ENCODE results near the gene CENPN.

The CENPN gene

DNA sequence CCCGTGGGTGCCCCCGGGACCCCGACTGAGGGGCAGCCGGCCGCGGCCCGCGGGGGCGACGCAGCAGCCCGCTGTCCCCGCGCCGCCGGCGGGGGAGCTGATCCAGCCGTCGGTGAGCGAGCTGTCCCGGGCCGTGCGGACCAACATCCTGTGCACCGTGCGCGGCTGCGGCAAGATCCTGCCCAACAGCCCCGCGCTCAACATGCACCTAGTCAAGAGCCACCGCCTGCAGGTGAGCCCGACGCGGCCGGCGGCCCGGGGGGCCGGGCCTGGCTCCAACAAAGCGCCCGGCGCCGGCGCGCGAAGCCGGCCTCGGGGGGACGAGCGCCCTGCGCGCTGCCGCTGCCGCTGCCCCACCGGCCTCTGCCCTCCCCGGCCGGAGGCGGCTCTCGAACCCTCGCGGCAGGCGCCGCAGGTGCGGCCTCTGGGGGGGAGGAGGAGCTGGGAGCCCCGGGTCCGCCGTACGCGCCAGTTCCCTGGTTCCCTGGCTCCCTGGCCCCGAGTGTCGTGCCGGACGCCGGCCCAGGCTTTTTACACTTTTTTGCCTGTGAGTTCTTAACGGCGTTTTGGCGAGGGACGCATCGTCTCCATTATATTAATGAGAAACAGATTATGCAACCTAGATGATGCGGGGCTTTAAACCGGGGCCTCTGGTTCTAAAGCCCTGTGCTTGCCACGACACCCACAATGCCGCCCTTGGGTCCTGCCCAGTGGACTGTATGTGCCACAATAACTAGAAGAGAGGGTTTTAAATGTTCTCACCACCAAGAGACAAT lies 29.1 kb downstream of the CENPN start:
- peak in 1 of 2 experiments; percentile 41 for DNase-seq

DNA sequence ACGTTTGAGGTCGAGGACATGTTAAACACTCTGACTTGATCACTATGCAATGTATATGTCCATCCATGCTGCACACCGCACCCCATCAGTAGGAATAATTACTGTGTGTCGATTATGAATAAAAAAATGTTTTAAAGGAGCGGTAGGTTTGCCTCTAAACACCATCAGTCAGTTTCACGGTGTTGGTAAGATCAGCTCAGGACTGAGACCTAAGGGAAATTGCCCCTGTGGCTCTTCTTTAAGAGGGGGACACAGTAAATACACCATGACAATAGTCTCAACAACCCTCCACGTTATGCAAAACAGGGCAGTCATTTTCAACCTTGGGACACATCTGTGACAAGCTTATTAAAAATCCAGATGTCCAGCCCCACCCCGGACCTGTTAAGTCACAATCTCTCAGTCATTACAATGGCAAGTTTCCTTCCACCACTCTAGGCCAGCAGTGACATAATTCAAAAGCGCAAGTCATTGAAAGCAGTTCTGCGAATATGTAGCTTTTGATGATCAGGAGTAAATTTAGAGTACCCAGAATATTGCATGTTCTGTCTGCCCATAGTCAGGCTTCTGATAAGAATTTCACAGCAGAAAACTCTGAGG lies 29.8 kb downstream of the CENPN start:
- DNase-seq, result no peak

DNA sequence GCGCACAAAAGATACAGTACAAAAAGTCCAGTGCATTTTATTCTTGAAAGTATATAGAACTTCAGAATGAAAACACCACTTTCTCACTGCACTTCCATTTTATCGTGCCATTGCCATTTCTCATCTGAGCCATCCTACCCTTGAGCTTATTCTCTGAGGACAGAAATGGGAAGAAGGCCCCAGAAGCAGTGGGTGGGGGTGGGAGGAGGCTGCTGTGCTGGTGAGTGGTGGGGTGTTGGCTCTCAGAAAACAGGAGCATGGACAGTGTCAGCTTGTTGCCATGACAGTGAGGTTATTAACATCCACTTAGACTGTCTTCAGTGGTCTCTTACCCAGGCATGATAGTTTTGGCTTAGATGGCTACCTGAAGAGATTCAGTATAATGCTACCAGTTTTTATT lies 33.1 kb downstream of the CENPN start:
- no peak for DNase-seq

DNA sequence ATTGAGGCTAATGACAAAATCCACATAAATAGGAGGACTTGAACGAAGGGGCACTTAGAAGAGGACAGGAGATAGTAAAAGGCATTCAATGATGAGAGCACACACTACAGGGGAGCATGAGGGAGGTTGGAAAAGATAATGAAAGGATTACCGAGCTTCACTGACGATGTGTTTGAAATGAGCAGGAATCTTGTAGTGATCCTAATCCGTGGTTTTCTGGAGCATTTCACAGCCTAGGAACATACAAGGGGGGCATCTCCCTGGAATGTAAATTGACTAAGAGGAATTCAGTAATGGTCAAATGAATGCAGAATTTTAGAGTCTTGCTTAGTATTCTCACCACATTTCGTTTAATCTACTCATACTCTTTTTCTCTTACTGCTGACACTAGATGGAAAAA lies 33.8 kb downstream of the CENPN start:
- no peak for DNase-seq

DNA sequence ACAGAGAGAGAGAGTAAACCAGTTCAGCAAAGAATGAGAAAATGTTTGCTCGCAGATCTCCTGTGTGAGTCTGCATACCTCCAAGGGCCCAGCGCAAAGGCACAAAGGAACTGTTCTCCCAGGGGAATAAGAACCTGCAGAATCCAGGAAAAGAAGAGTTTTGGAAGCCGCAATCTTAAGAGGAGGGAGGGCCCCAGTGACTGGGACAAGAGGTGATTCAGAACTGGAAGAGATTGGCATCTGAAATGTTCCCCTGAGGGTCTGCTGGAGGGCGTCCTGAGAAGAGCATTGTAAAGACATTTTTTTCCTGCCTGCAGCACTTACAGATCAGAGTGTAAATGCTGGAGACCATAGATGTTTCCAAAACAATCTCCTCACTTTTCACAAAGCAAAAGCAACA lies 34.7 kb downstream of the CENPN start:
- no peak for DNase-seq

DNA sequence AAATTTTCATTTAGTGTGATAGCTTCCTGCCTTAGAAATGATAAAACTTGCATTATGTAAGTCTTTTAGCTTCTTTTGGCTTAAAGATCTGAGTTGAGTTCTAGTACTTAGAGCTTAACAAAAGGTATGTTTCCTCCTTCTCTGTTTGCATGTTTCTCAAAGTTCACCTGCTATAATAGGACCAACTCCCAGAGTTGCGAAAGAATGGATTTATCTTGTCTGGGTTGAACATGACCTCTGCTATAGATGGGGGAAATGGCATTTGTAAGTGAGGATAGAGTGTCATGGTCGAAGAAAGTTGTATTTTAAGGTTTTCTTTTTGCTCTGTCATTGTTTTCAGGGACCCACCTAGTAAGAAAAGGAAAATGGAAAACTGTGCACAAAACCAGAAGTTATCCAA lies 35.8 kb downstream of the CENPN start:
- no peak for DNase-seq

DNA sequence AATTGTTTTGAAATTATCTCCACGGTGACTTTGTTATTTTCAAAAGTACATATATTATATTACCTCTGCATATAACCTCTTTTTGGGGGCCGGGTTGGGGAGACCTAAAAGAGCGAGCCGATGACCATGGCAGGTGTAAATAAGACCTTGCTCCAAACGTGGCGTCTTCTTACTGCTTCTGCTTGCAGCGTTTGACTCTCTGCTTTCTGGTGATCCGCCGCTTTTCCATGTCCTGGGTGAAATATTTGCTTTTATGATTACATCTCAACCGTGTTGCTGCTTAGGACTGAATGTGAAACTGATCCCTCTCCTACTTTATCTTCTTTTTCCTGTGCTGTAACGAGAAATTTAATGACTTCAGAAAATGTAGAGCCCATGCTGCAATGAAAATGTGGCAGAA lies 46.7 kb downstream of the CENPN start:
- no peak for DNase-seq

DNA sequence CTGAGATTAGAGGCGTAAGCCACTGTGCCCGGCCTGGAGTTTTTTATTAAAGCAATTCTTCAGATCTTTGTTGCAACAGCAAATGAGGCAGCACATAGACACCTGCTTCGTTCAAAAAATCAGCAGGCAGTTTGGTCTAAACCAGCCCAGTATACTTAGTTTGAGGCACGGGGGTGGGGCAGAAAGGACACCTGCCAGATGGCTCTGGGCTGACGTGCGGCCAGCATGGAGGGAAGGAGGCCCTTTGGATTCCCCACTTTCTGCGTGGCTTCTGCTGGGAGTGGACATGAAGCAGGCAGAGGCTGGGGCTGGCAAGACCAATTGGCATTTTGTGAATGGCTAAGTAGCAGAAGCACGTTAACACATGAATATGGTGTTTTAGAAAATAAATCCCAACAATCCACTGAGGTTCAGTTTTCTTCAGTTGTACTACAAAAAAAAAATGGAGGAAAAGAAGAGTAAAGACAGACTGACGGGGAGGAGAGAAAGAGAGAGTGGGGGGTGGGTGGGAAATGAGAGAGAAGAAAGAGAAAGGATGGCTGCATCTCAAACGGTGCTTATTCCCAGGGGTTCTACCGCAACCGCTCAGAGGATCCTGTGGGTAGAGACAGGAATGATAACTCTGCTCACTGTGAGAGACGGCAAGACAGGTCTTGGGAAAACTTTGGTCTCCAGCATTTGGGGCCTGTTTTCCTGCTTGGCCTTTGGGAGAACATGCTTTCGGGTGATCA lies 53.7 kb downstream of the CENPN start:
- DNase-seq, result no peak

DNA sequence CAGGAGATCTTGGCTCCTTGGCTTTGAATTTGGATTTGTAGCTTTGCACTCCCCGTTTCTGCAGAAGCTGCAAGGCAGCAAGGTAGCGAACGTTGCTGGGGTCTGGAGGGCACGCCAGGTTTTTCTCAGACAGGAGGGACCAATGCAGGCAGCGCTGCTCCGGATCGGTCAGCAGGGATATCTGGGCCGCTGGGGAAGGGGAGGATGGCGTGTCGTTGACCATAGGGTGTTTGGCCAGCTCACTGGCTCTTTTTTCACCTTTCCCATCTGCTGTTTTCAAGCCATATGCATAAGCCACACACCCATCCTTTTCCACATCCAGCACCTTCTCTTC lies 54.3 kb downstream of the CENPN start:
- DNase-seq, result no peak

DNA sequence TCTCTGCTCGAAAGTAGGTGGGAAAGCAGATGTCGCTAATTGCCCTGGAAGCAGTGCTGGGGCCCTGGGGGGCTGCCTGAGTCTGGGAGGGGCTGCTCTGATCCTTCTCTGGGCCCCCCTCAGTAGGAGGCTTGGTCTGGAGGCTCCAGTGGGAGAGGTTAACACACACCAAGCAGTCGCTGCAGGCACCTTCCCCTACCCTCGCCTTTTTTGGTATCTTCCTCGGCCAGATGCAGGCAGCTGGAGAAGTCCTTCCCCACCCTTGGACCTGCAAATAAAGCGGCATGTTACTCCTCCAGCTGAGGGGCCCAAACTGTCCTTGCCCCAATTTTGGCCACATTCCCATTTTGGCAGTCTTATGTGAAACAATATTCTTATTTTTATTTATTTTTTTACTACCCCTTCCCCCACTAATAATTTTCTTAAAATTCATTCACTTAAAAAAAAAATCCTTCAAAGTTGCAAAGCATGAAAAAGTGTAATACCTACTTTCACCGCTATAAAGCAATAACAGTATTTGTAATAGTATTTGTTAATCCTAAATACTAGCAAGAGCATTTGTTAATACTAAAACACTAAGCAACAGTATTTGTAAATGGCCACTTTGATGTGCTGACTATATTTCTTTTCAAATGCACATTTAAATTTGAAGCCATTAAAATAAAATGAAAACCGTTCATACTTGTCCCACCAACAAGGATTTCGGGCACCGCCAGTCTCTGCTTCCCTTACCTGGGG lies 55.0 kb downstream of the CENPN start:
- no peak for DNase-seq

DNA sequence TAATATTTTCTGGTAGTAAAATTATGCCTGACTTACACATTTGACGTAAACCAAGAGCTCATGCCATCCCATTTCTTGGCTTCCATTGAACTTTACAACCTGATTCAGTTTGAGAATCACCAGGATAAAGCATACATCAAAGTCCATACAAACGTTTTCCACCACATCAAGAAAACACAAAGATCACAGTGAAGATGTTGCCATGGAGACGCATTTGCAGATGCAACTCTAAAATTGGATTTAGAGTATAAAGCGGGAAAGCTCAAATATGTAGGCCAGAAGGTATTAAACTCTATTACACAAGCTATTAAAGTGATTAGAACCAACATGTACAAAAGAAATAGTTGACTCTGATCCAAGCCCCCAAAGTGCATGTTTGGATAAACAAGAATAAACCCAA lies 59.7 kb downstream of the CENPN start:
- no peak for DNase-seq

DNA sequence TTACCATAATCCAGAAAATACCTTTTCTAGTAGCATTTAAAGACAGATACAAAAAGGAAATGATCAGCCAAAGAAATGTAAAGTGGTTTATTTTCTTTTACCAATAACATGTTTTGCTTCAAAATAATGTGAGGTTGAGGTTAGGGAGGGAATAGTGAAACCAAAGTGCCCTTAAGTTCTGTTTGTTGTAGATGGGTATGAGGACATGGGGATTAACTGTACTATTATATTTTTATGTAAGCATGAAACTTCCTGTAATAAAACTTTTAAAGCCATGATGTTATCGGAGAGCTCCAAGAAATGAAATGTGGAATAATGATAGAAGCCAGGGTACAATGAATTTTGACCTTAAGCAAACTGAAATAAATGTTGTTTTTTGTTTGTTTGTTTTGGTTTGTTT lies 60.2 kb downstream of the CENPN start:
- DNase-seq, result no peak

DNA sequence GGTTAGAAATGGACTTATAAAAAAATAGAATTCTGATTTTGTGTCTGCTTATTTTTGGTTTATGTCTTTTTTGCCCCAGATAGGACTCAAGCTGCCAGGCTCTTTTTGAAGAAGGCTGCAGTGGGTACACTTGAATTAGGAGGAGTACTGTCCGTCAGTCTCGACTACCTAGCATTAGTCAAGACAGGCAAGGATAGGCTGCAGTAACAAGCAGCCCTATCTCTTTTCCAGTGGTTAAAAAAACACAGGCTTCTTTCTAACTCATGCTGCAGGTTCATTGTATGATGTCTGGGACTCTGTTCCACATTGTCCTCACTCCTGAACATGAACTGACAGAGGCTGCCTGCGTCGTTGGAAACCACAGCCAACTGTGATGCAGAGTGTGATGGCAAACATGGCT lies 62.0 kb downstream of the CENPN start:
- no peak for DNase-seq

DNA sequence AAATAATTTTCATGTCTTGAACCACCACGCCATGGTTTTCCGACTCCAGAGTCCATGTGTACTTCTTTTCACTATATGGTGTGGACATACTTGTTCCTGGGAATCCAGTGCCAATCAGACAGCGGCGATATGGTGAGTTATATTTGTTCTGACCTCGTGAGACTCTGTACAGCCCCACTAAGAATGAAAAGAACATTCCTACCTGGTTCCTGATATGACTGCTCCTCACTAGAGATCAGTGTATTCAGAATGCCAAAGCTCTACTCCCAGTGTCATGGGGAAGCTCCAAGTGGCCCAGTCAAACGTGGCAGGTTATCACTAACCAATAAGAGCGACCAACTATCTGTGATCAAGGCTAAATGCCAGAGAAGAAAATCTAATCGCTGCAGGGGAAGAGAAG lies 64.0 kb downstream of the CENPN start:
- no peak for DNase-seq

DNA sequence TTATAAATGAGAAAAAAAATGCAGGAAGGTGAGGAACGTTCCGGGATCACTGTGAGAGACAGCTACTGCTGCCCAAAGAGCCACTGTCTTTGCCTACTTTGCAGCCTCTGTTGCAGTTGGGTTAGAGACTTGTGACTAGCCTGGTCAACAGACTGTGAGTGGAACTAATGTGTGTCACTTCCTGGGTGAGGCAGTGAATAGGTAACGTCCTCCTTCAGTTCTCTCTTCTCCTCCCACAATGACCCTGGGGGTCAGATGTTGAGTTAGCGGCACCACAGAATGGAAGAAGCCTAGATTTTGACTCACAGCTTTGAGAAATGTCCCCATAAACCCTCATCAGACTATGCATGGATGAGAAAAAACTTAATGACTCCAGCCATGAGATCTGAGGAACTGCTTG lies 64.8 kb downstream of the CENPN start:
- DNase-seq, result no peak

DNA sequence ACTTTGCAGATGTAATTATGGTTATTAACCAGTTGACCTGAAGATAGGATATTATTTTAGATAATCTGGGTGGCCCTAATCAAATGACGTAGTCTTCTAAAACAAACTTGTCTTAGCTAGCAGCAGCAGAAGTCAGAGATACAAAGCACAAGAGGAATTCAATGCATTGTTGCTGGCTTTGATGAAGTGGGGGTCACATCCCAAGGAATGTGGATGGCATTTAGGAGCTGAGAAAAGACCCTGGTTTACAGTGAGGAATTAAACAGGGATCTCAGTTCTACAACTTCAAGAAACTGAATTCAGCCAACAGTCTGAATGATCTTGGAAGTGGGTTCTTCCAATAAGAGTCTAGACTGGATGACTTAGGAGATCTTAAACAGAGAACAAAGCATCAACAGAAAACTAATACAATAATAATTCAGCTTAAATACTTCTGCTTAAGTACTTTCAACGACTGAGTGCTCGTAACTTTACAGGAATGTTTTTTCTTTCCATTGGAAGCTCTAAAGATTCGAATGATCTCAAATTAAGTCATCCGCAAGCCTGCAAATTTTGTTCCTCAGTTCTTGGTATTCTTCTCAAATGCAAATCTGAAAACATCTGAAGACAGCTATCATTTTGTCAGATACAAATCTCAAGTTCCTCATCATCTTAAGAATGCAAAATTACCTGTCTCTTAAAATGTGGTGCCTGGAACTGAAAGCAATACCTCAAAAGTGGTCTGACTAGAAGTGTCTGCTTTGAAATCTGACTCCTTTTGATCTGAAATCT lies 66.7 kb downstream of the CENPN start:
- DNase-seq, result no peak

DNA sequence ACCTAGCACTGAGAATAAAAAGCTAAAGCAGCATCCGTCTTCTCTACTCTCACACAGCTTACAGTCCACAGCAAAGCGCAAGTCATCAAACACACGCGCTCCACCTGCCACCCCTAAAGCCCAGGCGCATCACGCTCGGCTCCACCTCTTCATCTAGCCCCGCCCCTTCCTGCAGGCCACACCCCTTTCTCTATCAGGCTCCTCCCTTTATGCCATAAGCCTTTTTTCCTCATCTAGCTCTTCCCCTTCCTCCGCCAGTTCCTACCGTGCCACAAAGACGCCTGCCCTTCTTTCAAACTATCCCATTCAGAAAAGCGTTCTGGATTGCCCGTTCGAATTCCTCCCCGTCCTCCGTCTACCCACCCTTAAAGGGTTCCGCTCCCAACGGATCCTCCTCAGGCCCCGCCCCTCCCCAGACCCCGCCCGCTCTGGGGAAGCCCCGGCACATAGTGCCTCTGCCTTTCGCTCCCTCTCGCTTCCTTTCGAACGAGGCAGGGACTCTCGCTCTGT lies 69.6 kb downstream of the CENPN start:
- peak; percentile 90 to 91 for DNase-seq

DNA sequence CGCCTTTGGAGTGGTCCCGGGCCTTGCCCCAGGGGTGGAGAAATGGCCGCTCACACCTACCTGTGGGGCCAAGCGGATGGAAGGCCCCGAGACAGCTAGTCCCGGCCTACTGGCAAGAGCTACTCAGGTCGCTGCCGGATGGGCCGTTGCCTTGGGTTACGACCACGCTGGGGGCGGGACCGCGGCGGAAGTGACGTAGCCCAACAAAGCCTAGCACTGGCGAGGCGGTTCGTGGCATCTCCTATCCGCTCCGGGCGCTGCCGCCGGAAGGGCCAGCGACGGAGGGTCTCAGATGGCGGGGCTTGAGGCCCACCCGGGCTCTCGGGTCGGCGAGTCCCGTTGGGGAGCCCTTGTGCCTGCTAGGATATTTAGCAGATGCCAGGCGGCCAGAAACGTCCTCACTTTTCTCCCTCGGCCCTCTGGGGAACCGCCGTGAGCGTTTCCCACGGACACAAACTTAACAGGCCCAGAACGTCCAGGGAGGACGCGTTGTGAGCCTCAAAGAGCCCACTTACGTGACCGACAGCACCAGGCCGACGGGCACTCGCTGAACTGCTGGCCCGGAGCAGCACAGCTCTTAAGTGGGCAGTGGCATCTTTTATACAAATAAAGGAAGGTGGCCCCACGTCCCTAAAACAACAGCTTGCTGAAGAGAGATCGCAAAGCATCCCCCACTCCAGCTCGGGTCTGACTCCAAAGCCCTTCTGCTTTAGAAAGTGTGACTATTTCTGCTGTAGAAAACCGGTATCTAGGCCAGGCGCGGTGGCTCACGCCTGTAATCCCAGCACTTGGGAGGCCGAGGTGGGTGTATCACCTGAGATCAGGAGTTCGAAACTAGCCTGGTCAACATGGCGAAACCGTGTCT lies 70.3 kb downstream of the CENPN start, which contains the start of gene C16orf46:
C16orf46 (minus strand) TSS at position 163 of the 865 bp plus-strand sequence. CDS start 13,283 bp downstream, outside the sequence.
- peak; percentile 95 to 96 for DNase-seq

DNA sequence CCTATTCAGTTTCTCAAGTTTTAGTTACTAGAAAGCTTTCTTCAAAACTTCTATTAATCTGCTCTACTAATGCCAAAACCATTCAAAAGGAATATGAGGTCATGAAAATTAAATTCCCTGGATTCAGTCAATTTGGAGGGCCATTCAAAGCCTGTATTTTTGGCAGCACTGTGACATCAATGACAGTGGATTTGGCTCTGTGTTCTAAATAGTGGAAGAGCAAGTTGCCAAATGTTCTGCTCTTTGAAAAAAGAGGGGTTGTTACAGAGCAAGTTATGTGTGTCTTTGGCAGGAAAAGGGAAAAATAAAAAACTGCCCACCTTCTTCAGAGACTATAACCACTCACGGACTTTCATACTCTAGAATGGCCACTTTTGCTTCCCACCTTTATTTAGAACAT lies 73.2 kb downstream of the CENPN start:
- no peak for DNase-seq

DNA sequence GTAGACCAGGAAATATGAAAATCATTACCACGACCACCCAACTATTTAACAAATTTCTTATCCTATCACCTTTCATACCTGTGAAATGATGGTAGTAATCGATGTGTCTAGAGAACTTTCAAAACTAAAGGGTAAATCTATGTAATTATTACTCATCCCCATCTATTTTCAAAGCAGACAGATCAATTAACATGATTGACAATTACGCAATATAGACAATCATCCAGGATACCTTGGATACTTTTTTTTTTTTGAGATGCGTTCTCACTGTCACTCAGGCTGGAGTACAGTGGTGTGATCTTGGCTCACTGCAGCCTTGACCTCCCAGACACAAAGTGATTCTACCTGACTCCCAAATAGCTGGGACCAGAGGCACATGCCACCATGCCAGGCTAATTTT lies 74.0 kb downstream of the CENPN start:
- no peak for DNase-seq
